ENCODE data around the gene TRIP12.
"Not testable (repeated sequence)": the region's sequence is repeated elsewhere in the genome, so short reads cannot be mapped to it uniquely, and the experiment has no call there.

TRIP12 gene

GRCh38 chr2:229921892-229922448 is at the start of gene TRIP12:
TRIP12 (minus strand) TSS chr2:229922009; CDS start chr2:229880079, 41,930 bp downstream.
- TF ChIP-seq CTCF (IDR thresholded peaks at IDR 0.05; ENCODE audit: low read depth, low read length) = no peak
- H3K4me3 ChIP-seq (ENCODE audit: low read depth, low read length) = peak within 1 kb of the TSS; percentile 73

GRCh38 chr2:229971298-229971790 is 49.5 kb upstream of the TRIP12 start:
- H3K4me3 ChIP-seq (ENCODE audit: low read depth, low read length) = no peak overlapping the region

GRCh38 chr2:229970406-229970805 is 48.6 kb upstream of the TRIP12 start:
- TF ChIP-seq CTCF (IDR thresholded peaks at IDR 0.05; ENCODE audit: low read depth, low read length) = no peak
- H3K4me3 ChIP-seq (ENCODE audit: low read depth, low read length) = no peak overlapping the region

More at GRCh38 chr2:229971298-229971790, 49.5 kb upstream of the TRIP12 start:
- TF ChIP-seq CTCF (IDR thresholded peaks at IDR 0.05; ENCODE audit: low read depth, low read length) = no peak

GRCh38 chr2:229969921-229970320 is 48.1 kb upstream of the TRIP12 start:
- H3K4me3 ChIP-seq (ENCODE audit: low read depth, low read length) = no peak overlapping the region
- no peak for TF ChIP-seq CTCF (IDR thresholded peaks at IDR 0.05; ENCODE audit: low read depth, low read length)

- H3K4me3 ChIP-seq (ENCODE audit: low read depth, low read length) = not testable (repeated sequence)
These were observed 41.8 kb upstream of the TRIP12 start for GRCh38 chr2:229963596-229963995.

- no peak overlapping the region for H3K4me3 ChIP-seq (ENCODE audit: low read depth, low read length)
- TF ChIP-seq CTCF (IDR thresholded peaks at IDR 0.05; ENCODE audit: low read depth, low read length) = no peak
These were observed 34.7 kb upstream of the TRIP12 start for GRCh38 chr2:229956491-229956890.

GRCh38 chr2:229955663-229956062 is 33.9 kb upstream of the TRIP12 start:
- no peak for TF ChIP-seq CTCF (IDR thresholded peaks at IDR 0.05; ENCODE audit: low read depth, low read length)
- H3K4me3 ChIP-seq (ENCODE audit: low read depth, low read length) = no peak overlapping the region
